ENCODE data around the gene R3HDML. TPM values are rescaled to one million over a fixed set of nuclear protein-coding genes. Genes with fewer than 3 reads are reported as not detected.

R3HDML gene
- polyA plus RNA-seq, 3 donors: not detected

DNA sequence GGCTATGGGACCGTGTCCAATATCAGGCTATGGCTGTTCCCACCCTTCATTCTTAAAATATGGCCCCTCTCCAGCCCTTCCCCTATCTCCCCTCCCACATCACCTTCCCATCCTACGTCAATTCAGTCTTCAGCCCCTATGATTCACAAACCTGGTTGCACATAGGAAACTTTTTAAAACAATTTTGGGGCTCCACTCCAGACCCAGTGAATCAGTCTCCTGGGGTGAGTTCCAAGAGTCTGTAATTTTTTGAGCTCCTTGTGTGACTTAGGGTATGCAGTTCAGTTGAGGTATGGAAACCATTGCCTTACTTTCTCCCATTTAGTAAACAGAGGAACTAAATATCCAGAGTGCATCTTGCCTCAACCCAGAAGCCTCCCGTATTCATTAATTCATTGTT, 24.2 kb downstream of the R3HDML start:
- intact Hi-C loops (cut with micrococcal nuclease): no loop called here
- no peaks in the 10 kb centered on the region for H4K20me1 ChIP-seq (ENCODE audit: insufficient read depth, low read length)
- 100% methylated on average over 1 of the region's 3 CpGs for WGBS (ENCODE audit: insufficient coverage)

DNA sequence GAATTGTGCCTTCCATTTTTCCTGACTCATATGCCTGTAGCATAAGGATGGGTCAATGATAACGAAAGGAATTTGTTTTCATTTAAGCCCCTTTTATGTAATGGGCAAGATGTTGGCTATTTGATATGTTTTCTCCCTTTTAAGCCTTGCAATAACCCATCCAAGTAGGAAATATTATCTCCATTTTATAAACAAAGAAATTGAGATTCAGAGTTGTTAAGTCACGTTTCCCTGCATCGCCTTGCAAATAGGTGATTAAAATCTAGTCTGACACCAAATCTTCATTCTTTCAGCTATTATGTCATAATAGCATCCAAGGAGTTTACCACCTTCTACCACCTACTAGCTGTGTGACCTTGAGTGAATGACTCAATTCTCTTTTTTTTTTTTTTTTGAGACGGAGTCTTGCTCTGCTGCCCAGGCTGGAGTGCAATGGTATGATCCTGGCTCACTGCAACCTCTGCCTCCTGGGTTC, 25.7 kb downstream of the R3HDML start:
- H3K79me2 ChIP-seq (ENCODE audit: insufficient read depth, low read length): no peaks in the 10 kb centered on the region
- intact Hi-C loops (cut with micrococcal nuclease): no loop called here
- H4K20me1 ChIP-seq (ENCODE audit: insufficient read depth, low read length): no peaks in the 10 kb centered on the region
- no peaks in the 10 kb centered on the region for H3K4me1 Mint-ChIP-seq
- DNase-seq: no peak
- no peaks in the 10 kb centered on the region for H3K36me3 ChIP-seq (replicated peaks in 1 of 2; ENCODE audit: control insufficient read depth in 1 of 2, insufficient read depth in 2 of 2, low read length in 2 of 2)
- H3K9me3 Mint-ChIP-seq: no peaks in the 10 kb centered on the region
- H3K4me2 ChIP-seq (replicated peaks; ENCODE audit: extremely low read depth, low read length, poor library complexity, severe bottlenecking): no peak overlapping the region
- H3K27me3 ChIP-seq (ENCODE audit: control insufficient read depth in 2 of 2, insufficient read depth in 2 of 2, low read length in 2 of 2): no peaks in the 10 kb centered on the region
- WGBS (ENCODE audit: insufficient coverage): 75% methylated on average over 2 of the region's 4 CpGs
- no peaks in the 10 kb centered on the region for H3K4me1 ChIP-seq (ENCODE audit: control insufficient read depth in 1 of 2, insufficient read depth in 2 of 2, low read length in 2 of 2)
- H3K36me3 Mint-ChIP-seq: no peaks in the 10 kb centered on the region
- TF ChIP-seq, protein P1, sequence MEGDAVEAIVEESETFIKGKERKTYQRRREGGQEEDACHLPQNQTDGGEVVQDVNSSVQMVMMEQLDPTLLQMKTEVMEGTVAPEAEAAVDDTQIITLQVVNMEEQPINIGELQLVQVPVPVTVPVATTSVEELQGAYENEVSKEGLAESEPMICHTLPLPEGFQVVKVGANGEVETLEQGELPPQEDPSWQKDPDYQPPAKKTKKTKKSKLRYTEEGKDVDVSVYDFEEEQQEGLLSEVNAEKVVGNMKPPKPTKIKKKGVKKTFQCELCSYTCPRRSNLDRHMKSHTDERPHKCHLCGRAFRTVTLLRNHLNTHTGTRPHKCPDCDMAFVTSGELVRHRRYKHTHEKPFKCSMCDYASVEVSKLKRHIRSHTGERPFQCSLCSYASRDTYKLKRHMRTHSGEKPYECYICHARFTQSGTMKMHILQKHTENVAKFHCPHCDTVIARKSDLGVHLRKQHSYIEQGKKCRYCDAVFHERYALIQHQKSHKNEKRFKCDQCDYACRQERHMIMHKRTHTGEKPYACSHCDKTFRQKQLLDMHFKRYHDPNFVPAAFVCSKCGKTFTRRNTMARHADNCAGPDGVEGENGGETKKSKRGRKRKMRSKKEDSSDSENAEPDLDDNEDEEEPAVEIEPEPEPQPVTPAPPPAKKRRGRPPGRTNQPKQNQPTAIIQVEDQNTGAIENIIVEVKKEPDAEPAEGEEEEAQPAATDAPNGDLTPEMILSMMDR (IDR thresholded peaks at IDR 0.05): no peak
- H2AFZ ChIP-seq (ENCODE audit: insufficient read depth, low read depth, low read length, poor library complexity, severe bottlenecking): no peak overlapping the region
- H3K27ac Mint-ChIP-seq: no peak overlapping the region
- no peak overlapping the region for H3K4me3 ChIP-seq (replicated peaks in 1 of 3; ENCODE audit: low read depth in 2 of 3, low read length in 3 of 3)
- no peak overlapping the region for H3K4me3 Mint-ChIP-seq
- H3K27ac ChIP-seq (ENCODE audit: low read depth in 1 of 2, low read length in 2 of 2): no peak overlapping the region
- H3K9me3 ChIP-seq (replicated peaks in 1 of 2; ENCODE audit: control insufficient read depth in 1 of 2, insufficient read depth in 1 of 2, low read length in 2 of 2): no peaks in the 10 kb centered on the region
- peaks cover 10 to 16% (median 12%) of the 10 kb centered on the region in 3 donors for H3K27me3 Mint-ChIP-seq (ENCODE audit: low read depth in 3 of 3)
- no peak overlapping the region for H3K9ac ChIP-seq (ENCODE audit: insufficient read depth, low read length, poor library complexity, severe bottlenecking)

More for the DNA sequence above, 24.2 kb downstream of the R3HDML start:
- no peak overlapping the region for H3K9ac ChIP-seq (ENCODE audit: insufficient read depth, low read length, poor library complexity, severe bottlenecking)
- no peak overlapping the region for H3K27ac ChIP-seq (ENCODE audit: low read depth in 1 of 2, low read length in 2 of 2)
- no peak overlapping the region for H3K4me2 ChIP-seq (replicated peaks; ENCODE audit: extremely low read depth, low read length, poor library complexity, severe bottlenecking)
- DNase-seq: no peak
- no peak overlapping the region for H3K4me3 ChIP-seq (replicated peaks in 1 of 3; ENCODE audit: low read depth in 2 of 3, low read length in 3 of 3)
- H2AFZ ChIP-seq (ENCODE audit: insufficient read depth, low read depth, low read length, poor library complexity, severe bottlenecking): no peak overlapping the region
- Mint-ChIP-seq H3K9me3 (no peaks in the 10 kb centered on the region), H3K4me1 (no peaks in the 10 kb centered on the region), H3K27ac (no peak overlapping the region), H3K4me3 (no peak overlapping the region), H3K27me3 (ENCODE audit: low read depth in 3 of 3) (peaks cover 10 to 16% (median 12%) of the 10 kb centered on the region in 3 donors), H3K36me3 (no peaks in the 10 kb centered on the region)
- no peaks in the 10 kb centered on the region for H3K27me3 ChIP-seq (ENCODE audit: control insufficient read depth in 2 of 2, insufficient read depth in 2 of 2, low read length in 2 of 2)
- H3K4me1 ChIP-seq (ENCODE audit: control insufficient read depth in 1 of 2, insufficient read depth in 2 of 2, low read length in 2 of 2): no peaks in the 10 kb centered on the region
- no peaks in the 10 kb centered on the region for H3K9me3 ChIP-seq (replicated peaks in 1 of 2; ENCODE audit: control insufficient read depth in 1 of 2, insufficient read depth in 1 of 2, low read length in 2 of 2)
- TF ChIP-seq, protein P1 (IDR thresholded peaks at IDR 0.05): no peak
- H3K36me3 ChIP-seq (replicated peaks in 1 of 2; ENCODE audit: control insufficient read depth in 1 of 2, insufficient read depth in 2 of 2, low read length in 2 of 2): no peaks in the 10 kb centered on the region
- no peaks in the 10 kb centered on the region for H3K79me2 ChIP-seq (ENCODE audit: insufficient read depth, low read length)
